GM04504 (cell line): ENCODE measurements around the gene AEBP1.

Experiments
- DNase-seq: peaks from one replicate; pipeline ENCODE4 v3.0.0-alpha.2; 2012; ENCODE audit warnings: low read depth

Gene AEBP1

GRCh38 chr7:44142028-44142427 is 37.9 kb downstream of the AEBP1 start:
- no peak for DNase-seq

- DNase-seq: no peak
Measured at GRCh38 chr7:44143646-44144250, 39.6 kb downstream of the AEBP1 start.

- DNase-seq: no peak
Measured at GRCh38 chr7:44144426-44144967, 40.4 kb downstream of the AEBP1 start.

GRCh38 chr7:44144968-44145478 is 40.9 kb downstream of the AEBP1 start:
- DNase-seq: no peak

GRCh38 chr7:44145479-44145968 is 41.4 kb downstream of the AEBP1 start:
- no peak for DNase-seq

GRCh38 chr7:44145969-44146911 is 42.1 kb downstream of the AEBP1 start:
- DNase-seq: no peak

- DNase-seq: no peak
Measured at GRCh38 chr7:44147026-44147991, 43.2 kb downstream of the AEBP1 start.

GRCh38 chr7:44148166-44148565 is 44.0 kb downstream of the AEBP1 start:
- DNase-seq: no peak

GRCh38 chr7:44148961-44149536 is 44.9 kb downstream of the AEBP1 start:
- no peak for DNase-seq

- no peak for DNase-seq
Measured at GRCh38 chr7:44149571-44150465, 45.7 kb downstream of the AEBP1 start.

- no peak for DNase-seq
Measured at GRCh38 chr7:44150466-44150832, 46.3 kb downstream of the AEBP1 start.

- DNase-seq: no peak
Measured at GRCh38 chr7:44150966-44151941, 47.1 kb downstream of the AEBP1 start.

- DNase-seq: no peak
Measured at GRCh38 chr7:44151956-44152355, 47.8 kb downstream of the AEBP1 start.

GRCh38 chr7:44152971-44153947 is 49.1 kb downstream of the AEBP1 start:
- no peak for DNase-seq

- DNase-seq: no peak
Measured at GRCh38 chr7:44153948-44154335, 49.8 kb downstream of the AEBP1 start.

- DNase-seq: no peak
Measured at GRCh38 chr7:44154703-44155102, 50.6 kb downstream of the AEBP1 start.
